Measurements from ENCODE around the gene POLRMT.
"Not testable (repeated sequence)": the region's sequence is repeated elsewhere in the genome, so short reads cannot be mapped to it uniquely, and the experiment has no call there.

The POLRMT gene

GRCh38 chr19:590750-591098, 42.6 kb downstream of the POLRMT start:
- DNase-seq = no peak

- no peak for DNase-seq
These were observed 43.0 kb downstream of the POLRMT start for GRCh38 chr19:590396-590745.

- no peak for DNase-seq
These were observed 43.5 kb downstream of the POLRMT start, which contains the start of gene HCN2 for GRCh38 chr19:589693-590395. TSS of gene HCN2 (plus strand) at chr19:589881. CDS start at chr19:589946, 65 bp downstream.

GRCh38 chr19:588741-589692, 44.3 kb downstream of the POLRMT start:
- no peak for DNase-seq

- DNase-seq = peak; percentile 51
These were observed 45.1 kb downstream of the POLRMT start for GRCh38 chr19:588093-588740.

- no peak for DNase-seq
These were observed 47.7 kb downstream of the POLRMT start for GRCh38 chr19:585551-586110.

- not testable (repeated sequence) for DNase-seq
These were observed 48.2 kb downstream of the POLRMT start for GRCh38 chr19:585146-585545.

- peak; percentile 27 for DNase-seq
These were observed 48.9 kb downstream of the POLRMT start for GRCh38 chr19:584240-585001.

GRCh38 chr19:583968-584239, 49.4 kb downstream of the POLRMT start:
- no peak for DNase-seq

GRCh38 chr19:583198-583967, 50.0 kb downstream of the POLRMT start:
- no peak for DNase-seq

- DNase-seq = no peak
These were observed 50.7 kb downstream of the POLRMT start for GRCh38 chr19:582497-583197.

- DNase-seq = no peak
These were observed 51.8 kb downstream of the POLRMT start for GRCh38 chr19:581399-582111.

- DNase-seq = no peak
These were observed 53.0 kb downstream of the POLRMT start for GRCh38 chr19:580274-580835.

- DNase-seq = no peak
These were observed 53.5 kb downstream of the POLRMT start for GRCh38 chr19:579842-580155.

- no peak for DNase-seq
These were observed 54.1 kb downstream of the POLRMT start for GRCh38 chr19:579111-579841.

- no peak for DNase-seq
These were observed 55.6 kb downstream of the POLRMT start for GRCh38 chr19:577439-578392.

GRCh38 chr19:576768-577438, 56.4 kb downstream of the POLRMT start:
- no peak for DNase-seq
